ENCODE data around the gene CHST12. TPM values are rescaled to one million over a fixed set of nuclear protein-coding genes. Genes with fewer than 3 reads are reported as not detected.

The CHST12 gene
- total RNA-seq, 1 experiment from 2014 or later, result 19.3 TPM

DNA sequence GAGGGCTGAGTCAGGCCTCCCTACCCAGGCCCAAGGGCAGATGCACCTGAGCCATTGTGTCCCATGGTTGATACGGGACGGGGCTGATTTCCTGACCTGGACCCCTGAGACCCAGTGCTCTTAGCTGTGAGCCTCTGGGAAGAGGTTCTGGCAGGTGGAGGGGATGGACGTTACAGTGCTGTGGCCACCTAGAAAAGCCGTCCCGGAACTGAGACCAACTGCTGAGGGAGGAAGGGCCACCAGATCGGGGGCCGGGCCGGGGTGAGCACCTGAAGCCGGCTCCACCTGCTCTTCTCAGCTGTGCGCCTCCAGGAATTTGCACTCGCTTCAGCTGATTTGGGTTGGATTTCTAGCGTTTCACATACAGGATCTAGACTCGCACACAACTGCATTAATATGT, 35.4 kb downstream of the CHST12 start:
- Histone ChIP-seq H3K4me1 (ENCODE audit: insufficient read depth, low read length) (no peaks in the 10 kb centered on the region), H3K79me2 (ENCODE audit: insufficient read depth, low read length) (no peaks in the 10 kb centered on the region), H3K9ac (ENCODE audit: extremely low read depth, insufficient read length, low read length) (no peak overlapping the region), H3K27me3 (ENCODE audit: insufficient read depth, low read length) (no peaks in the 10 kb centered on the region), H3K23ac (ENCODE audit: insufficient read length, low read depth, low read length) (no peak overlapping the region), H4K20me1 (ENCODE audit: control insufficient read depth, insufficient read depth, insufficient read length) (no peaks in the 10 kb centered on the region), H2BK20ac (ENCODE audit: low read depth, low read length, poor library complexity, severe bottlenecking) (no peak overlapping the region), H2AK5ac (ENCODE audit: insufficient read length, low read length) (no peak overlapping the region), H3K56ac (ENCODE audit: insufficient read length, low read depth, low read length) (no peak overlapping the region), H4K8ac (replicated peaks; ENCODE audit: insufficient read length, low read depth, low read length) (no peak overlapping the region), H3K18ac (ENCODE audit: insufficient read length, low read depth, low read length) (no peak overlapping the region), H4K5ac (ENCODE audit: insufficient read length, low read depth, low read length) (no peak overlapping the region), H3T11ph (ENCODE audit: low read length) (no peak overlapping the region), H2BK15ac (ENCODE audit: low read depth, low read length) (no peak overlapping the region), H2BK5ac (ENCODE audit: insufficient read length, low read length) (no peak overlapping the region), H3K79me1 (ENCODE audit: insufficient read depth, low read depth, low read length, poor library complexity, severe bottlenecking) (no peaks in the 10 kb centered on the region), H2BK12ac (ENCODE audit: insufficient read length, low read depth, low read length) (no peak overlapping the region), H3K4me2 (ENCODE audit: insufficient read depth, insufficient read length, low read length) (no peak overlapping the region), H3K23me2 (ENCODE audit: insufficient read length, low read depth, low read length, poor library complexity, severe bottlenecking) (no peaks in the 10 kb centered on the region), H2AFZ (ENCODE audit: low read length) (no peak overlapping the region), H2BK120ac (ENCODE audit: low read depth, low read length, poor library complexity, severe bottlenecking) (no peak overlapping the region), H3K9me3 (ENCODE audit: control insufficient read depth, low read depth, low read length) (no peaks in the 10 kb centered on the region), H4K91ac (ENCODE audit: insufficient read length, low read depth, low read length) (no peak overlapping the region), H3K4ac (ENCODE audit: low read depth, low read length) (no peak overlapping the region), H3K27ac (ENCODE audit: insufficient read length, low read depth, low read length) (no peak overlapping the region), H3K14ac (ENCODE audit: insufficient read depth, low read length) (no peak overlapping the region)
- H3K4me3 Mint-ChIP-seq, result no peak overlapping the region
- H3K27ac Mint-ChIP-seq, result peak overlapping the region in 2 of 3 experiments; percentile 50 to 88; a peak in 4 of 7 replicates
- H3K4me1 Mint-ChIP-seq, result peaks cover 0 to 13% of the 10 kb centered on the region in 2 experiments; a peak in 2 of 4 replicates
- H3K9me3 Mint-ChIP-seq, result no peaks in the 10 kb centered on the region; a peak in 1 of 5 replicates
- no CpG with 5 or more reads among the region's 13 CpGs for WGBS (ENCODE audit: extremely low coverage, insufficient read length, low lambda C conversion rate)
- no peak for DNase-seq
- peaks cover under 1 to 42% (median 18%) of the 10 kb centered on the region in 3 experiments for H3K36me3 Mint-ChIP-seq (ENCODE audit: insufficient read depth in 1 of 3, low read depth in 3 of 3)
- H3K27me3 Mint-ChIP-seq (ENCODE audit: low read depth), result no peaks in the 10 kb centered on the region
- TF ChIP-seq, protein P1, sequence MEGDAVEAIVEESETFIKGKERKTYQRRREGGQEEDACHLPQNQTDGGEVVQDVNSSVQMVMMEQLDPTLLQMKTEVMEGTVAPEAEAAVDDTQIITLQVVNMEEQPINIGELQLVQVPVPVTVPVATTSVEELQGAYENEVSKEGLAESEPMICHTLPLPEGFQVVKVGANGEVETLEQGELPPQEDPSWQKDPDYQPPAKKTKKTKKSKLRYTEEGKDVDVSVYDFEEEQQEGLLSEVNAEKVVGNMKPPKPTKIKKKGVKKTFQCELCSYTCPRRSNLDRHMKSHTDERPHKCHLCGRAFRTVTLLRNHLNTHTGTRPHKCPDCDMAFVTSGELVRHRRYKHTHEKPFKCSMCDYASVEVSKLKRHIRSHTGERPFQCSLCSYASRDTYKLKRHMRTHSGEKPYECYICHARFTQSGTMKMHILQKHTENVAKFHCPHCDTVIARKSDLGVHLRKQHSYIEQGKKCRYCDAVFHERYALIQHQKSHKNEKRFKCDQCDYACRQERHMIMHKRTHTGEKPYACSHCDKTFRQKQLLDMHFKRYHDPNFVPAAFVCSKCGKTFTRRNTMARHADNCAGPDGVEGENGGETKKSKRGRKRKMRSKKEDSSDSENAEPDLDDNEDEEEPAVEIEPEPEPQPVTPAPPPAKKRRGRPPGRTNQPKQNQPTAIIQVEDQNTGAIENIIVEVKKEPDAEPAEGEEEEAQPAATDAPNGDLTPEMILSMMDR (conservative IDR thresholded peaks at IDR 0.05), result no peak

Measured in H9 (cell line).